Activated naive CD4-positive, alpha-beta T cell (primary cell): Measurements from ENCODE around the gene BCL2L1.

Source experiments
- DNase-seq, 4 experiments: peaks; one replicate each; lab custom pipeline; 2025; lab: John Stamatoyannopoulos, UW

Gene BCL2L1

GRCh38 chr20:31708736-31709534 lies 13.7 kb downstream of the BCL2L1 start:
- no peak for DNase-seq

DNA sequence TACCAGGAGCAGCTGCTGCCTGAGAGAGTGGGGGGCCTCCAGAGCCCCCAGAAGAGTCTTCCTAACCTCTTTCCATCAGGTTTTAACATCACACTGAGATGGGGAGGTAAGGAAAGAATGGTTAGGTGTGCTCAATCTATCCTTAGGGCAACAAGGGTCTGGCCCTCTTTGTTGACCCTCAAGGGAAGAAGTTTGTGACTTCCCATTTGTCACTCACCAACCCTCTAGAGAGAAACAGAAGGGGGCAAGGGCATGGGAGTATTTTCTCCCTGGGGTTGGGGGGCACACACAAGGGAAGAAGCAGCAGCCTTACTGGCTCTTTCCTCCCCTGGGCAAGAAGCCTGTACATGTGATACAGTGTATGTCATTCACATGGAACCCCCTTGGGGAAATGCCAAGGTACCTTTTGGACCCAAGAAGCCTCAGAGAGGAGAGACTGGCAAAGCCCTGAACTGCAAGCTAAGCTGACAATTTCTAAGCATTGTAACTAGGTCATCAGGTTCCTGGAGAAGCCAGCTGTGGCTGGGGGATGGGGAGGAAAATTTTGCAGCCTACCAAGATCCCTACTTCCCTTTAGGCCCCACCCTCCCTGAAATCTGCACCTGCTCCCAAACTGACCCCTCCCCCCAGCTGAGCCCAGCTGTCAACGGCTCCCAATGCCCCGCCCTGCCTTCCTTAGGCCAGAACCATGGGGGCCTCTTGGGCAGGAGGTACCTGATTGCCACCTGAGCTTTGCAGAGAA lies 14.5 kb downstream of the BCL2L1 start:
- no peak for DNase-seq

GRCh38 chr20:31707258-31707615 lies 15.4 kb downstream of the BCL2L1 start:
- no peak for DNase-seq

GRCh38 chr20:31706607-31707257 lies 15.9 kb downstream of the BCL2L1 start:
- DNase-seq: no peak

GRCh38 chr20:31705598-31706597 lies 16.8 kb downstream of the BCL2L1 start:
- DNase-seq: no peak

DNA sequence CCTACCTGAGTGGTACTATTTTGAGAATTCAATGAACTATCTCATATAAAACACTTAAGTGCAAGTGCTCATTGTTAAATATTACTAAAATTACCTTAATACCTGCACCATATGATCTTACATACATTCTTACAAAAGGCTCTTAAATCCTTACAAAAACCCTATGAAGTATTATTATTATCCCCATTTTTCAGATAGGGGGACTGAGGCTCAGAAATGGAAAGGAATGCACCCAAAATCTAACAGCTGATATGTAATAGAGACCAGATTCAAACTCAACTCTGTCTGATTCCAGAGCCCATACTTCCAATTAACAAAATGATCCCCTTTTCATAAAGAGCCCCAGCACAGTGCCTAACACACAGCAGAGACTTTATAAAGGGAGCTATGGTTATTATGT lies 17.5 kb downstream of the BCL2L1 start:
- no peak for DNase-seq

GRCh38 chr20:31704225-31705119 lies 18.2 kb downstream of the BCL2L1 start:
- DNase-seq: no peak

GRCh38 chr20:31701591-31701990 lies 21.1 kb downstream of the BCL2L1 start:
- no peak for DNase-seq

DNA sequence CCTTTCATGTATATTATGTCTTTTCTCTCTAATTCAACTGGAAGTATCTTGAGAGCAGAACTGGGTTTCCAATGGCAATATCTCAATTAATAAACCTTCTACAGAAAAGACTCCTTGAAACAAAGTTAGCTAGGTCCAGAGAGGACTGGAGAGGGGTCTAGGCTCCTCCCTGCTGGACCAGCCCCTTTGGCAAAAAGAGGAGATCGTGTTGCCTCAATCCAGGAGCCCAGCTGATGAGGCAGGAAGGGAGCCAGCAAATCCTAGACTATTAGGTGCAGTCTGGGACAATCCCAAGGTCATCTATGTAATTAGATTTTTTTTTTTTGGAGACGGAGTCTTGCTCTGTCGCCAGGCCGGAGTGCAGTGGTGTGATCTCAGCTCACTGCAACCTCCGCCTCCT lies 21.9 kb downstream of the BCL2L1 start:
- DNase-seq: no peak

DNA sequence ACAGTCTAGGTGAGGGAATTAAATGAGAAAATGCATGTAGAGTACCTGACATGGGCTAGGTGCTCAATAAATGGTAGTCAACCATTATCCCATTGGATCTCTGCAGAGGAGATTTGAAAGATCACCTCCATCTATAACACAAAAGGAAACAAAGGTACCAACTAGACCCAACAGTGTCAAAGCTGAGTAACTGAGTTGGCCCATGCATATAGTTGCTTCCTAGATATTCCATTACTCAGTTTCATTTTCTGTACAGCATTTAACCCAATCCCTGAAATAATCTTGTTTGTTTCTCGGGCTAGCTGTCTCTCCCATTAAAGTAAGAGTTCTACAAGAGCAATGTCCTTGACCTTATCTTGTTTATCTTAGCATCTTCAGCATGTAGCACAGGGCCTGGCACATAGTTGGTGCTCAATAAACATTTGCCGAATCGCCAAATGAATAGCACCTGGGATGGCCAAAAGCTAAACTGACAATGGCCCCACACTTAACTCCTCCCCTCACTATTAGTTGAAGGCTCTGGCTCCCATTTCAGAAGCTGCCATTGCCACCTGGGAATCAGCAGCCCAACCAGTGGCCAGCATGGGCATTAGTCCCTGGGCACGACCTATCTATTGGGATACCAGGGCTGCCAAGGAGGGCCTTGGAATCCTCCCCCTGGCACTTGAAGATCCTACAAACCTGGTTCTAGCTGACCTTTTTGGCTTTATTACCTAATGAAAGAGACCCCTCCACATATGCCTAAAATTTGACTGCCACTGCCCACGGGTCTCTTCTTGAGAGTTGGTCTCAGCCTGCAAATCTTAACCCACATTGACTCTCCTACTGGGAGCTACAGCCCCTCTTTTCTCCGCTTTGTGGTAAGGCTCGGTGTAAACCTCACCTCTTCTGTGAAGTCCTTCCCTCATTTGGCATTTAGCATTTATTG lies 22.6 kb downstream of the BCL2L1 start:
- DNase-seq: no peak

GRCh38 chr20:31698803-31699718 lies 23.6 kb downstream of the BCL2L1 start:
- DNase-seq: no peak

GRCh38 chr20:31698243-31698802 lies 24.3 kb downstream of the BCL2L1 start:
- DNase-seq: no peak

DNA sequence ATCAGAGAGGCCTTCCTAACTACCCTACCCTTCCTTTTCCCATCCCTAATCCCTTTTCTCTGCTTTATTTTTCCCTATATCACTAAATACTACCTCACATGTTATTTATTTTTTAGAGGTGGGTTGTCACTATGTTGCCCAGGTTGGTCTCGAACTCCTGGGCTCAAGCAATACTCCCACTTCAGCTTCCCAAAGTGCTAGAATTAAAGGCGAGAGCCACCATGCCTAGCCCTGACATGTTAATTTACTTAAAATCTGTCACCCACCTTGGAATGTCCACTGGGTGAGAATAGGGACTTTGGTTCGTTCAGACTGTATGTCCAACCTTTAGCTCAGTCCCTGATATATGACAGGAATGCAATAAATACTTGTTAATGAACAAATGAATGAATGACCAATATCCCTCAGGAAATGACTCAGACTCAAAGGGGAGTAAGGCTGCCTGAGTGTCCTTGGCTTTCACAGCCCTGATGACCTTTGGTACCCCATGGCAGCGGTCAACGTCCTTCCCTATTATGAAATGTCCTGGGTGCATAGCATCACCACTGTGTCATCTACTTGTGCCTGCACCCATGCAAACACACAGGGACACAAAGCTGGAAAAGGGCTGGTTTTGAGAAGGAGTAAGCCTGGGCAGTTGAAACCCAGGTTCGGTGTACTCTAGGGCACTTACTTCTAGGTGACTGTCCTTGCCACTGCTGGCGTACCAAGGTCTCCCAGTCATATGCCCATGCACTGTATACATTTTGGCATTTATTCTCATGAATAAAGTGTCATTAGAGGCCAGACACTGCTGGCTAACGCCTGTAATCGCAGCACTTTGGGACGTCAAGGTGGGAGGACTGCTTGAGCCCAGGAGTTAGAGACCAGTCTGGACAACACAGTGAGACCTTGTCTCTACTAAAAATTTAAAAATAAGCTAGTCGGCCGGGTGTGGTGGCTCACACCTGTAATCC lies 26.5 kb downstream of the BCL2L1 start:
- DNase-seq: no peak

DNA sequence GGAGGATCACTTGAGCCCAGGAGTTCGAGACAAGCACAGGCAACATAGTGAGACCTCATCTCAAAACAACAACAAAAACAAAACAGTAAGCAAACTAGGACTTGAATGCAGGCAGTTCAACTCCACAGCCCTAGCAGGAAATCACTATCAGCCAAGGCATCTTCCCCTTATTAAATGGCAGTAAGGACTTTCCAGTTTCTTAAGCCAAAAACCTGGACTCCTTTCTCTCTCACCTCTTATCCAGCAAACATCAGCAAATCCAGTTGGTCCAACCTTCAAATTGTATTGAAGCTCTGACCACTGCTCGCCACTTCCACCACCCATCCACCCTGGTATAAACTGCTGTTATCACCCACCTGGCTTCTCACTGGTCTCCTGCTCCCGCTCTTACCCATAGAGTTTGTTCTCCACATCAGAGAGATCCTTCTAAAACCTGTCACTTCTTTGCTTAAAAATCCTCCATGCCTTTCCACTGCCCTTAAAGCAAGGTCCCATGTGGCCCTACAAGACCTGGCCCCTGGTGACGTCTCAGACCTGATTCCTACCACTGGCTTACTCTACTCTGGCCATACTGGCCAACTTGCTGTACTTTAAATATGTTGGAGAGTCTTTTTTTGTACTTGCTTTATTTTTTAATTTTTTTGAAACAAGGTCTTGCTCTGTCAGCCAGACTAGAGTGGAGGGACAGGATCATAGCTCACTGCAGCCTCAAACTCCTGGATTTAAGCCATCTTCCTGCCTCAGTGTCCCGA lies 27.6 kb downstream of the BCL2L1 start:
- DNase-seq: no peak

DNA sequence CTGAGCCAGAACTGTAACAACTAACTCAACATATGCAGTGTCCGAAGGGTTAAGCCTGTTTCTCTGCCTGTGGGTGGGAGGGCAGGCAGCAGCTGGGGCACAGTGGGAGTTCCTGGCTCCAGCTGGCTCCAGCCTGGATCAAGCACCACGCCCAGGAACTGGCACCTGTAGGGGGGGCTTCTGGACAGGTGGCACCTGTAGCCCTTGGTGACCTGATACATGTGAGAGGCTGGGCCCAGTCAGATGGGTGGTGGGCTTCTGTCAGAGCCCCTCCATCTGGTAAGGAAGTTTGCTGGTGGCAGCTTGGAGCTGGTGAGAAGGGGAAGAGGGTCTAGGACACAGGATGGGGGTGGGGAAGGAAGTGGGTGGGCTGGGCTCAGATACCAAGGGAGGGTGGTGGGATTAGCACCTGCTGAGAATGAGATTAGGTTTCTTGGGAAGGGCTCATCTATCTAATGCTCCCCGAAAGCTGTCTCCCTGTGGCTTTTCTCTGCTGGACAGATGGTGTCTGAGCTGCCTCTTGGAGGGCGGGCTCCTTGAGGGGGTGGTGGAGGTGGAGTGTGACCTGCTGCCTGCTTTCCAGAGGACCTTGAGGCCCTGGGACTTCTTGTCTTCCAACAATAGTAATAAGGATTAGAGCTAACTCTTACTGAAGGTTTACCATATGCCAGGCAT lies 28.5 kb downstream of the BCL2L1 start:
- DNase-seq: no peak

DNA sequence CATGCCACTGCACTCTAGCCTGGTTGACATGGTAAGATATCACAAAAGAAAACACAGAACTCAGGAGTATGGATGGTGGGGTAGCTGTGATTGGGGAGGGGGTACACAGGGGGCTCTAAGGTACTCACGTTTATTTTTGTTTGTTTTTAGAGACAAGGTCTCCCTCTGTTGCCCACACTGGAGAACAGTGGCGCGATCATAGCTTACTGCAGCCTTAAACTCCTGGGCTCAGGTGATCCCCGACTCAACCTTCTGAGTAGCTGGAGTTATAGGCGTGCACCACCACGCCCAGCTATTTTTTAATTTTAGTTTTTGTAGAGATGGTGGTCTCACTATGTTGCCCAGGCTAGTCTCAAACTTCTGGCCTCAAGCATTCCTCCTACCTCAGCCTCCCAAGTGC lies 29.3 kb downstream of the BCL2L1 start:
- DNase-seq: no peak
